Type B pancreatic cell (in vitro differentiated cells): ENCODE results near the gene LRFN2. TPM values are rescaled to one million over a fixed set of nuclear protein-coding genes. Genes with fewer than 3 reads are reported as not detected.

Source experiments
- DNase-seq: peaks from one replicate; pipeline ENCODE4 v3.0.0; 2021; ENCODE audit warnings: mixed read lengths; ENCODE audit not compliant: unreplicated experiment; ENCODE audit errors: extremely low spot score
- H3K27ac Mint-ChIP-seq: 2 replicates; pipeline ENCODE4 v1.8.0; 2021; ENCODE audit warnings: mild to moderate bottlenecking, mixed read lengths
- H3K27me3 Mint-ChIP-seq: 2 replicates; pipeline ENCODE4 v1.8.0; 2021; ENCODE audit warnings: mixed read lengths
- H3K36me3 Mint-ChIP-seq: 2 replicates; pipeline ENCODE4 v1.8.0; 2021; ENCODE audit warnings: mixed read lengths
- H3K4me1 Mint-ChIP-seq: one replicate; pipeline ENCODE4 v1.8.0; 2021; ENCODE audit warnings: mixed read lengths; ENCODE audit not compliant: unreplicated experiment
- H3K4me3 Mint-ChIP-seq: 2 replicates; pipeline ENCODE4 v1.8.0; 2021; ENCODE audit warnings: mild to moderate bottlenecking, mixed read lengths
- H3K9me3 Mint-ChIP-seq: 2 replicates; pipeline ENCODE4 v1.8.0; 2021; ENCODE audit warnings: mixed read lengths
- total RNA-seq: library from RNA; stranded (reverse); gene quantifications from 2 replicates; pipeline ENCODE4 v1.2.1, GENCODE V29; 2021; ENCODE audit warnings: low replicate concordance
- TF ChIP-seq, protein P1 (sequence below): fragments of 200-600 bp; sonication (generic); conservative IDR thresholded peaks from 2 replicates; pipeline ENCODE4 v1.5.0; 2021; ENCODE audit warnings: antibody characterized with exemption, mild to moderate bottlenecking

The LRFN2 gene
- total RNA-seq, 1 donor from 2014 or later: 3.4 TPM

DNA sequence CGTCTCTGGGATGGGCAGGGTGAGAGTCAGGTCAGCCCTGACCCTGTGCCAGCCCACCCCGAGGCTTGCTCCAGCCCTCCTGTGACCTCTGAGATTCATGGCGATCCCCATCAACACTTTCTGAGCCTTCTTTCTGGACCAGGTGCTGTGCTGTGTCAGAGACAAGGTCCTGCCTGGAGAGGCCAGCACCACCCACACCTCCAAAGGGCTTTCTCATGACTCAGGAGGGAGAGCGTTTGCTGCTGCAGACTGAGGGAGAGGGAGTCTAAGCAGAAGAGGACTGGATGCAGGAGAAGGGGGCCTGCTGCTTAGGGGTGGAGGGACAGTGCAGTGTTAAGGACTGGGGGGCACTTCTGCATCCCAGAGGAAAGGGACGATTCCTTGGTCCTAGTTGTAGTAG, 193.5 kb downstream of the LRFN2 start:
- Mint-ChIP-seq H3K27me3 (peaks cover 17% of the 10 kb centered on the region), H3K4me3 (no peak overlapping the region), H3K9me3 (no peaks in the 10 kb centered on the region), H3K27ac (no peak overlapping the region), H3K36me3 (no peaks in the 10 kb centered on the region), H3K4me1 (peaks cover 27% of the 10 kb centered on the region)
- DNase-seq: peak; percentile 47
- TF ChIP-seq, protein P1, sequence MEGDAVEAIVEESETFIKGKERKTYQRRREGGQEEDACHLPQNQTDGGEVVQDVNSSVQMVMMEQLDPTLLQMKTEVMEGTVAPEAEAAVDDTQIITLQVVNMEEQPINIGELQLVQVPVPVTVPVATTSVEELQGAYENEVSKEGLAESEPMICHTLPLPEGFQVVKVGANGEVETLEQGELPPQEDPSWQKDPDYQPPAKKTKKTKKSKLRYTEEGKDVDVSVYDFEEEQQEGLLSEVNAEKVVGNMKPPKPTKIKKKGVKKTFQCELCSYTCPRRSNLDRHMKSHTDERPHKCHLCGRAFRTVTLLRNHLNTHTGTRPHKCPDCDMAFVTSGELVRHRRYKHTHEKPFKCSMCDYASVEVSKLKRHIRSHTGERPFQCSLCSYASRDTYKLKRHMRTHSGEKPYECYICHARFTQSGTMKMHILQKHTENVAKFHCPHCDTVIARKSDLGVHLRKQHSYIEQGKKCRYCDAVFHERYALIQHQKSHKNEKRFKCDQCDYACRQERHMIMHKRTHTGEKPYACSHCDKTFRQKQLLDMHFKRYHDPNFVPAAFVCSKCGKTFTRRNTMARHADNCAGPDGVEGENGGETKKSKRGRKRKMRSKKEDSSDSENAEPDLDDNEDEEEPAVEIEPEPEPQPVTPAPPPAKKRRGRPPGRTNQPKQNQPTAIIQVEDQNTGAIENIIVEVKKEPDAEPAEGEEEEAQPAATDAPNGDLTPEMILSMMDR: no peak

DNA sequence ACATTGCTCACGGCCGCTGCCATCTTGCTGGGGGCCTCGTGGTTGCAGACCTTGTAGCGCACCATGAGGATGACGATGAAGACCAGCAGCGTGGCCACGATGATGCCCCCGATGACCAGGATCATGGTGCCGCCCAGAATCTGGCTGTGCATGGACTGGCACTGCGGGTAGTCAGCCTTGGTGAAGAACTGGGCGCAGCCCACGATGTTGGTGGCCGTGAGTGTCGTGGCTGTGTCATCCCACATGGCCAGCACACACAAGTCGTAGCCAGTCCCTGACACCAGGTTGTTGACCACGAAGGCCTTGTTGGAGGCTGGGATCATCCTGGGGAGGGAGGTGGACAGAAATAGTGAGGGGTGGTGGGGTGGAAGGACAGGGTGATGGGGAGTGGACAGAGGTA, 194.6 kb downstream of the LRFN2 start:
- no peak for DNase-seq
- H3K9me3 Mint-ChIP-seq: no peaks in the 10 kb centered on the region
- TF ChIP-seq, protein P1: no peak
- H3K4me3 Mint-ChIP-seq: no peak overlapping the region
- H3K4me1 Mint-ChIP-seq: peaks cover 24% of the 10 kb centered on the region
- H3K27ac Mint-ChIP-seq: no peak overlapping the region
- H3K36me3 Mint-ChIP-seq: no peaks in the 10 kb centered on the region
- peaks cover 17% of the 10 kb centered on the region for H3K27me3 Mint-ChIP-seq

DNA sequence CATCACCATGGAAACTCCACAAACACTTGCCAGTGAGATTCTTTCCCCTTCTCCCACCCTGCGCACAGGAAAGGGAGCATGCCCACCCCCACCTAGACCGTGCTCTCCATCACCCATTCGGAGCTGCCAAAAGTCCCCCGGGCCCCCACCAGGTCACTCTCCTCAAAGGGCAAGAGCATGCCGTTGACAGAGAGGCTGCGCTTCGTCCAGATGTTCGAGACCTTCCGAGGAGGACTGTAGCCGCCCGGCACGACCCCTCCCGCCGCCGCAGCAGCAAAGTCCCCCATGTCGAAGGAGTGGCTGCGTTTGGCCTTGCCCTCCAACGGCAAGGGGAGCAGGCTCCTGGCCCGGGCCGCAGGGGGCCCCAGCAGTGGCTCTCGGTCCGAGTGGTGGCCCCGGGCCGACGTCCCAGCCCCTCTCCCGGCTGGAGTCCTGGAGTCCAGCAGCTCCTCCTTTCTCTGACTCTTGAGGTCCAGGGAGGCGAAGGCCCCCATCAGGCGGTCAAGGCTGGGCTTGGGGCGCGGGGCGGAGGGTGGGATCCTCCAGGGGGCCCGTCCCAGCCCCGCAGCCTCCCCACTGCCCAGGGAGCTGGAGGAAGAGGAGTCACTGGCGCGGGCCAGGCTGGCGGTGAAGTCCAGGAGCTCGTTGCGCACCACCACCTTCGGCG, 195.2 kb downstream of the LRFN2 start:
- no peaks in the 10 kb centered on the region for H3K36me3 Mint-ChIP-seq
- H3K27me3 Mint-ChIP-seq: peaks cover 17% of the 10 kb centered on the region
- H3K4me3 Mint-ChIP-seq: no peak overlapping the region
- H3K4me1 Mint-ChIP-seq: peaks cover 18% of the 10 kb centered on the region
- no peak overlapping the region for H3K27ac Mint-ChIP-seq
- peak; percentile 64 for DNase-seq
- TF ChIP-seq, protein P1: no peak
- H3K9me3 Mint-ChIP-seq: no peaks in the 10 kb centered on the region

DNA sequence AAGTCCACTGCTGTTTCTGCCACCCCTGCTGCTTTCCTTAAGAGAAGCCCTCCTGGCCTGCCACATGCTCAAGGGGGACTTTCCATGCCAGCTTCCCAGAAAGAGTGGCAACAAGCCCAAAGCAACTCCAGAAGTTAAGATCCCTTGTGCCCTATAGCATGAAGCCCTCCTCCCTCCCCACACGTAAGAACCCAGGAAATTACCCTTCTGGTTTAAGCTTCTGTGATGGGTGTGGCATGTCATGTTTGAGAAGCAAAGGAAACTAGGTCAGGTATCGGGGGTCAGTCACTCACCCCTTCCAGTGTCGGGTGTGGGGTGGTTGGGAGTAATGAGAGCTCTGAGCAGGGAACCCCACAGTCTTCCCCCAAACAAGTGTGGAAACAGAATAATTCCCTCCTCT, 196.1 kb downstream of the LRFN2 start:
- Mint-ChIP-seq H3K4me3 (no peak overlapping the region), H3K4me1 (peaks cover 14% of the 10 kb centered on the region), H3K36me3 (no peaks in the 10 kb centered on the region), H3K27me3 (peaks cover 17% of the 10 kb centered on the region), H3K27ac (no peak overlapping the region), H3K9me3 (no peaks in the 10 kb centered on the region)
- peak; percentile 36 for DNase-seq
- TF ChIP-seq, protein P1: no peak

DNA sequence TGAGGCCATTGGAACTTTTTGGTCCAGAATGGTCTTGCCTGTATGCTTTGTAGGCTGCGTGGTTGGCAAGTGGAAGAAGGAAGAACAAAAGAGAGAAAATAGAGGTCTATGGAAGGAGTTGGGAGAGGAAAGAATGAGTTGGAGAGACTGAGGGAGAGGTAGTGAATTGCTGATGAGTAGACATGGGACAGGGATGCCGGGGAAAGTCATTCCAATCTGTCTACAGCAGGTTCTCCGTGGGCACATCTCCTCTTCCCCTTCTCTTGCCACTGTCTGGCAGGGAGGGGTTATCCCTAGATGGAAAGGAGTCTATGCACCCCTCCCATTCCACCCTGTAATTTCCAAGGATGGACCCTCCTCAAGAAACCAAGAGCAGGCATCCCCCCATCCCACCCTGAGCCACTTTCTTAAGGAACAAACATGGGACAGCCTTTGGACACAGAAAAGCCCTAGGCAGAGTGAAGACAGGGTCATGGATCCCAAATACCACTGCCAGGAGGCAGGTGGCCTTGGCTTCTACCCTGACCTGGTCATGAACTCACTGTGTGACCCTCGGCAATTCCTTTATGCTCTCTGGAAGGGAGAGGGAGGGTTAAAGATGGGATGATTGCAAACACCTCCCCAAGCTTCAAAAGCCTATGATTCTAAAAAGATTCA, 196.9 kb downstream of the LRFN2 start:
- Mint-ChIP-seq H3K4me3 (no peak overlapping the region), H3K27ac (no peak overlapping the region), H3K36me3 (no peaks in the 10 kb centered on the region), H3K27me3 (peaks cover 17% of the 10 kb centered on the region), H3K4me1 (peaks cover 9% of the 10 kb centered on the region), H3K9me3 (no peaks in the 10 kb centered on the region)
- TF ChIP-seq, protein P1: no peak
- DNase-seq: peak; percentile 24
